Stimulated activated CD8-positive, alpha-beta memory T cell treated with anti-CD3 and anti-CD28 coated beads, Interleukin-2, amount 100 ng/mL, for 1 hour (primary cell): ENCODE results near the gene GMPS.
"Not testable (repeated sequence)": the region's sequence is repeated elsewhere in the genome, so short reads cannot be mapped to it uniquely, and the experiment has no call there.

ENCODE experiments used
- DNase-seq, 2 donors: peaks; one replicate each; pipeline ENCODE4 v3.0.0-alpha.2; 2020; ENCODE audit warnings: low read depth in 2 of 2

Gene GMPS

DNA sequence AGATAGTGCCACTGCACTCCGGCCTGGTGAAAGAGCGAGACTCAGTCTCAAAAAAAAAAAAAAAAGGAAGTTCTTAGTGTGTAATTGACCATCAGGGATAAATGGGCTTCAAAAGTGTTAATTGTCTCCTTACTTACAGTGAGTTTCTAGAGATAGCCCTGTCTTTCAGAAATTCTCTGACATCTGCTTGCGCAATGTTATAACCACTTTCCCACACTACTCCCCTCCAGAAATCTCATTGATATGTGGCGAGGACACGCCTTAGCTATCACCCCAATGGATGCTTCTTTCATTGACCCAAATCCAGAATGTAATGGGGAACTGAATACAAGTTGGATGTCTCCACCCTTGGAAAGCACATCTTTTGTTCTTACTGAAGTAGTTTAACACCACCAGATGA, 70.9 kb downstream of the GMPS start:
- DNase-seq: no peak

DNA sequence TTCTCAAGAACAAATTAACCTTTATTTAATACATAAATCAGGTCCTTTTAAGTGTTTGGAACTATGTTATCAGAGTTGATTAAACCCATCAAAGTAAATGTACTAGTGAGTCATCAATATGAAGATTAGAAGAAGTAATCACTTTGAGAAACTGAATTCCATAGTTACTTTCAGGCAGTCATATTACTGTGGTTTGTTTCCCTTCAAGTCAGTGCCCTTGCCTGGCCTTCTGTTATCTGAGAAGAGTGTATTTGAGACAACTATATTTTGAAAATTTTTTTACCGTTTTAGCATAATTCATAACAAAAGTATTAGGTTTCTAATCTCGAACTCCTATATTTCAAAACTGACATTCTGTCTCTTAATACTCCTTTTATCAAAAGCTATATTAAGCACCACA, 73.6 kb downstream of the GMPS start:
- no peak for DNase-seq

DNA sequence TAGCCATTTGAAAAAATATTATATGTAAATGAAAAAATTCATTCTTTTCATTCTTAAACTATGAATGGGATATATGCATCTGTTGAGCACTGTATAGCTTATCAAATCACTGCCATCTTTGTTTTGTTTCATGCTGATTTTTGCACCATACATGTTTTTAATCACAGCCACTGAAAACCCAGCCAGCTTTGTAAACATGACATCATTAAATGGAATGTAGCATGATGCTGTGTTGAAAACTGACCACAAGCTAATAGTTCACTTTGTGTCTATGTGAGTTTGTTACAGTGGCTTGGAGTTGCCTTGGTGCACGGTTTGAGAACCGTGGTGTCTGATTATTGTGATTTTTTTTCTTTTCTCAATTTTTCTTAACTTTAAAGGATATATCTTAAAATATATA, 75.7 kb downstream of the GMPS start:
- DNase-seq: no peak

DNA sequence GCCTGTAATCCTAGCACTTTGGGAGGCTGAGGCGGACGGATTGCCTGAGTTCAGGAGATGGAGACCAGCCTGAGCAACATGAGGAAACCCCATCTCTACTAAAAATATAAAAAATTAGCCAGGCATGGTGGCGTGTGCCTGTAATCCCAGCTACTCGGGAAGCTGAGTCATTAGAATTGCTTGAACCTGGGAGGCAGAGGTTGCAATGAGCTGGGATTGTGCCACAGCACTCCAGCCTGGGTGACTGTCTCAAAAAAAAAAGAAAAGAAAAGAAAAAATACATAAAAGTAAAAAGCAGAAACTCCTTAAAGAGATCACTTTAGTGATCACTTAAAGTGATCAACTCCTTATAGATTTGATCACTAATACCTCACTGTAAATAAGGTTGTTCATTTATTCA, 78.0 kb downstream of the GMPS start:
- DNase-seq: no peak

DNA sequence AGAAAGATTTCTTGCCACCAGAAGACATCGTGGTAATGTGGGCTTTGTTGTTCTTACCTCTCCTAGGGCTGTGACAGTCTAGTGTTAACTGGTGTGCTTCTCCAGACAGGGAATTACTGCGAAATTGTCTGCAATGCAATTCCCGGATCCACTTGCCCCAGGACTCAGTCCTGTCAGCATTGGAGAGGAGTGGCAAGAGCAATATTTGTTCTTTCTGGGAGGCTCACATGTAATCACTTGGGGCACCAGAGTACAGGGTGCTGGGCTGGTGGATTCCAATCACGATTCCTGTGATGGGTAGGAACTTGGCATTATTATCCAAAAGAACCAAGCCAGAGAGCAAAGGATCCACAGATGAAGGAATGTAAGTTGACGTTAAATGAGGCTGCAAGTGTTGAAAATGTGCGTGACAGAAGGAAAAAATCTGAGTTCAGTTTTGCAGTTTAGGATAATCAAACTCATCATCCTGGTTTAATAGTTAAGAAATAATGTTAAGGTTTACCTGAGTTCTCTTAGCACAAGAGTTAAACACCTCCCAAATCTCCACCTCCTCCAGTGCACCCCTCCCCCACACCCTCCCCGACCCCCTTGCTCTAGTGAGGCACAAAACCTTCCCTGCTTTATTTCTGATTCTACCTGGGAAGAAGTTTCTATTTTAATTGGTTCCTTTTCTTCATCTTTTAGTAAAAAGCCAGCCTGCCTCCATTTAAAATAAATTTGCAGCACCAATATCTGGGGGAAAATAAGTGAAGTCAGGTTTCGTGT, 79.2 kb downstream of the GMPS start:
- DNase-seq: no peak

DNA sequence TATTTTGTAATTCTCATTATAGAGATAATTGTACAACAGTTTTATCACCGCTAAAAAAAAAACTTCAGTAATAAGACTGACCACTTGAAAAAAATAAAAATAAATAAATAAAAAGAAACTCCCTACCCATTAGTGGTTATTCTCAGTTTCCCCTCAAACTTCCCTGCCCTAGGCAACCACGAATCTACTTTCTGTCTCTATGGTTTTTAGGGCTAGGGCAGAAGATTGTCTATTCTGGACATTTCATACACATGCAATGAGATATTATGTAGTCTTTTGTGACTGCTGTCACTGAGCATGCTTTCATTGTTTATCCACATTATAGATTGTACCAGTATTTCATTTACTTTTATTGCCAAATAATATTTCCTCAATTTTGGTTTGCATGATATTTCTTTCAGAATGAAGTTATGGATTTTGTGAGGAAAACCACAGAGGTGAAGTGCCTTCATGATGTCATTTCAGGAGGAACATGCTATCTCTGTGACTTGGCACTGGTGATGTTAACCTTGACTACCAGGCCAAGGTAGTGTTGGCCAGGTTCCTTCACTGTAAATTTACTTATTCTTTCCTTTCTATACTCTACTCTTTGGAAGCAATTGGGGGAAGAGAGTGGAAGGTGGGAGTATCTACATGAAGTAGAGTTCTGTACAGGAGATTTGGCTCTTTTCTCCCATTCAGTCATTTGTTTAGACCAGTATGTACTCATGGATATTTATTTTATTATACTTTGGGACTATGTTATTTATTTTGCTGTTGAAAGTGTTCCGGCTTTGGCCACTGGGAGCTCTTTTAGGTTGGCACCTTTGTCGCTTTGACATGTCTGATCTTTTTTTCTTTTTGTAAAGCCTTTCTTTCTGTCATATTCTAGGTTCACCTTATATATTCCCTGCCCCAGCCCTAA, 86.3 kb downstream of the GMPS start:
- DNase-seq: no peak

DNA sequence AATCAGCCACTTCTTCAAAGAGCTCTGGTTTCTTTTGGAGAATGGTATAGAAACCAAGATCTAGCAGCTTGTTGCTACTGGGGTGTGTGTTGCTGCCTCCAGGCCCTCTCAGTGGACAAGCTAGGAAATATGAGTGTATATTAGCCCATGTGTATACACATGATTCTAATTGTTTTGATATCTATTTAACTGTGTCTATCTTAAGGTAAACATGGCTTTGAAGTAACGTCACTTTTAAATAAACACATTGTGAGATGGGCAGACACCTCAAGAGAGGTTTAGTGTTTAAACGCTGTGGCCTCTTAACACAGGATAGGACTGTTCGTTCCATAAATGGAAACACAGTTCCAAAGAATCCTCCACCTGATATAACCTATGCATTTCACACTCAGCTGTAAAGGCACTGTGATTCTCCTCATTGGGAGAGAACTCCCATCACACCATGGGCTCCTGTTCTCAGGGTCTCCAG, 87.0 kb downstream of the GMPS start:
- DNase-seq: no peak

DNA sequence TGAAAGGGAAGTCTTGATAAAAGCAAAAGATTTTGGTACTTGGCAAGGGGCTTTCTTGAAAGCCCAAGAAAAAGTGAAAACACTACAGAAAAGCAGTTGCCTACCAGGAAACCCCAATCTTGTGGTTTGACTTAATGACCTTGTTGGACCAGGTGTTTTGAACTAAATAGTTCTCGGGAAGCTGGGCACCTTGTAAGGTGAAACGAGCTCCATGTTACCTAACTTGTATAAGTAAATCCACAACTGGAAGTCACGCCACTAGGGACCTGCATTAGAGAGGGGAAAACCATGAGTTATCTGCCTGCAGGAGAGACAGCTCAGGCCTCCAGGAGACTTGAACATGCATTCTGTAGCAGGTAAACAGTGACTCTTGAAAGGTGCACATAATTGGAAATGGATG, 88.2 kb downstream of the GMPS start:
- no peak for DNase-seq

DNA sequence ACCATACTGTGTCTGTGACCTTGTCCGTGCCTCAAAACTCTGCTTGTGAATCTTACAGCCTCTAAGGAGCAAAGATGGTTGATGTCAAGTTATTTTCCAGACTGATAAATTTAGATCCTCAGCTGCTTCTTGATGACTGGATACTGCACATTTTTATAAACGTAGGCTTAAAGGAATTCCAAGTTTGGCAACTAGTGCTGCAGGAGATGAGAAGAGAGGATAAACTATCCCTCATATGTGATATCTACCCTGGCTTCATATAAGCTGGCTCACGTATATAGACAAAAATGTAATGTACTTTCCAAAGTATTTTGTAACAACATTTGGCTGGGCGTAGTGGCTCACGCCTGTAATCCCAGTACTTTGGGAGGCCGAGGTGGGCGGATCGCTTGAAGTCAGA, 89.6 kb downstream of the GMPS start:
- DNase-seq: no peak

DNA sequence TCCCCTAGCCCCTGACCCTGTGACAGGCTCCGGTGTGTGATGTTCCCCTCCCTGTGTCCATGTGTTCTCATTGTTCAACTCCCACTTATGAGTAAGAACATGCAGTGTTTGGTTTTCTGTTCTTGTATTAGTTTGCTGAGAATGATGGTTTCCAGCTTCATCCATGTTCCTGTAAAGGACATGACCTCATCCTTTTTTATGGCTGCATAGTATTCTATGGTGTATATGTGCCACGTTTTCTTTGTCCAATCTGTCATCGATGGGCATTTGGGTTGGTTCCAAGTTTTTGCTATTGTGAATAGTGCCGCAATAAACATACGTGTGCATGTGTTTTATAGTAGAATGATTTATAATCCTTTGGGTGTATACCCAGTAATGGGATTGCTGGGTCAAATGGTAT, 90.6 kb downstream of the GMPS start:
- DNase-seq: not testable (repeated sequence)

DNA sequence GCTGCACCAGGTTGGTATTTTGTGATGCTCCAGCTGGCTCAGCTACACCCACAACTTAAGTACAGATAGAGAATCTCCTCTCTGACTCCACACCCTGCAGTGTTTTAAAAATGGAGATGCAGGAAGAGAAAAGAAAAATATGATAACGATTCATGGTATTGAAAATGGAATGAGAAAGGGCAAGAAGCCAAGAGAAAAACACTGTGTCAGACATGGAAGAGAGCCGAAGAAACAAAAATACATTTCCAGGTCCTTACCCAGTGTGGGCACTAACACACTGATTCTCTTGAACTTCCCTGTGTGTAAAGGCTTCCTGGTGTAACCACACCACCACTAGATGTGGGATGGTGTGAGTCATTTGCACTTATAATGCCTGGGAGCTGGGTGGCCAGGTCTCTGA, 93.1 kb downstream of the GMPS start:
- DNase-seq: no peak

DNA sequence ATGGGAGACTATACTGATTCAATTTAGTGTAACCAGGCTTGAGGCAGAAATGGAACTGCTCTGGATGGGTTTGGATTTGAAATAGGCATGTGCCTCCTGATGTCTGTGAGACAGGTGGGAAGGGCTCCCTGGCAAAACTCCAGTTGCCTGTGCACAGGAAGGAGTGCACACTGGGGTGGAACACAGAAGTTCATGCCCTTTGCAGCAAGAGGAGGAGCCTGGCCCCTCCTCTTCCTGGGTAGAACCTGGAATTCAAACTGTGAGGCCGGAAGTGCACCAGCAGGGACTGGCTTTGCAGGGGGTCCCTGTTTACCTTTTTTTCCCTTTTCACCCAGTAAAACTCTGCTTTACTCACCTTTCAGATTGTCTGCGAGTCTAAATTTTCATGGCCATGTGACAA, 99.9 kb downstream of the GMPS start:
- no peak for DNase-seq

DNA sequence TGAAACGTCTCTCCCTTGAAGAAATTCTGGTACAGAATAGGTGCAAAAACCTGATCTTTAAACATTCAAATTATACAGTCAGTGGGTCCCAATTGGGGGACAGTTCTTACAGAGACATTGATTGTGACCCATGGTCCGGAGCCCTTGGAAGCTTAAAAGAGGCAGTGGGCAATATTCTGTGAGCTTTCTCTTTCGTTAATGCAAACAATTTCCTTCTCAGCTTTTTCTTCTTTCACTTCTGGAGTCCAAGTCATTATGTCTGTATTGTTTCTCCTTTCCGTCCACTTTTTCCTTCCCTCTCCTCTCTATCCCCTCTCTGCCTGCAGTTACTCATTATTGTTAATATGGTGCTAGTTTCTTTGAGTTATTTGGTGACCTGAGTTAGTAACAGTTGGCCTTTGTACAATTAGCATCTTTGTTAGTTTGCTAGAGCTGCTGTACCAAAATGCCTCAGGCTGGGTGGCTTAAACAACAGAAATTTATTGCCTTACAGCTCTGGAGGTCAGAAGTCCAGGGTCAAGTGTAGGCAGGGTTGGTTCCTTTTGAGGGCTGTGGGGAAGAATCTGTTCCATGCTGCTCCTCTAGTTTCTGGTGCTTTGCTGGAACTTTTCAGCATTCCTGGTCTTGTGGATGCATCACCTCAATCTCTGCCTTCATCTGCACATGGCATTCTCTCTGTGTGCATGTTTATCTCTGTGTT, 102.6 kb downstream of the GMPS start:
- no peak for DNase-seq

DNA sequence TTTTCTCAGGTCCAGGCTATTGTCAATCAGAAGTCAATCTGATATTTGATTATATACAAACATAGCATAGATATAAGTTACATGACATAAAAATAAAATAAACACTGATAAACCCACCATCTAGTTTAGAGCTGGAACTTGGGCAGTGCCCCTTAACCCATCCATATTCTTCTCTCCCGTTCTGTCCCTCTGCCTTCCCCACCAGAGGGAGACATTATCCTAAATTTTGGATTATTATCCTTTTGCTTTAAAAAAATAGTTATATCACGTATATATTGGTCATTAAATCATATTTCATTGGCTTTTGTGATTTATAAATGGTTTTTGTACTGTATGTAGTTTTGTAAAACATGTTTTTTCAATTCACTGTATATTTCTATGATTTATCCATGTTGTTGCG, 107.9 kb downstream of the GMPS start:
- no peak for DNase-seq

DNA sequence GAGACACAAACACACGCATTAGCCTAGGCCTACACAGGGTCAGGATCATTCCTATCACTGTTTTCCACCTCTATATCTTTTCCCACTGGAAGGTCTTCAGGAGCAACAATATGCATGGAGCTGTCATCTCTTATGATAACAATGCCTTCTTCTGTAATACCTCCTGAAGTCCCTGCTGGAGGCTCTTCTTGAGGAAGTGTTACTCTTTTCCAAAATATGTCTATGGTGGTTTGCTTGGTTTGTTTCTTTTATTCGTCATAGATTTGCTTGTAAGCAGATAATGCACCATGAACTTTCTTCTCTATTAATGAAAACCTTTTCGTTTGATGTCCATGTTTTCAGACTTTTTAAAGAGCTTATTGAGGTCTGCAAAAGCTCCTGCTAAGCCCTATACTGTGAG, 109.3 kb downstream of the GMPS start:
- DNase-seq: no peak

DNA sequence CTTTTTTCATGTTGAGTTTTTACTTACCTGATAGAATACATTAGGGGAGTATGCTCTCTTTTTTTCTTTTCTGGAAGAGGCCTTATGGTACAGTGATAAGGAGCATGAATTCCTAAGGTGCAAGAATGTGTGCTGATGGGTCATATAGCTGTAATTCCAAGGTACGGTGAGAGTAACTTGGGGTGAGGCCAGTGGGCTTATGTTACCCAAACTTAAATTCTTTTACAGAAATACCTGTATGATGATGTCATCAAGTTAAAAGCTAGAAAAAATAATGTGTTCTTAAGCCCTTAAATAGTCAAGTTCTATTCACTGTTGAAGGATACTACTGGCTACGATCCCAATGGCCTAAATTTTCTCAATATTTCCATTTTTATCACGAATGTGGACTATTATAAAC, 111.2 kb downstream of the GMPS start:
- DNase-seq: no peak

DNA sequence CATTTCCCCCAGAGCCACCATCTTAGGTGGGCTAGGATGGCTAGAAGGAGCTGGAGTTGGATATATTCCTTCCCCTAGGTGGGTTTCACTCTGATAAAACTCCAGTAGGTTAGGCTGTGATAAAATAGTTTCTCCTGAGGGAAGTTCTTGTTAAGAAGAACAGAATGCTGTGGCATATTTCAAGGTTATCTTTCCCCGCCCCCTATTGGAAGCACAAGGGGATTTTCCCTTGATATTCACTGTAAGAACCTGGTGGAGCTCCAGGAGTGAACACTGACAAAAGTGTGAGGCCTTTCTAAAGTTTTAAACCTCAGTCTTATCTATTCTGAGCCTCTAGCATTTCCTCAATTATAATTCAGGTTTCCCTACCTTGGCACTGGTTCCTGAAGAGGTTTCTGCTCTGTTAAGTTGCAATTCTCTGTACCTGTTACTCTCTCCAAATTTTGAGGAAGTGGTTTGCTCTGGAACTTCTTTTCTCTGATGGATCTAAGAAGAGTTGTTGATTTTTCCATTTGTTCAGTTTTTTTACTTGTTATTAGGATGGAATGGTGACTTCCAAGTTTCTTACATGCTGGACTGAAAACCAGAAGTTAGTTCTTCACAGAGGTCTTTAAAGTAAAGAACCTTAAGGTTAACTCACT, 113.5 kb downstream of the GMPS start:
- no peak for DNase-seq

DNA sequence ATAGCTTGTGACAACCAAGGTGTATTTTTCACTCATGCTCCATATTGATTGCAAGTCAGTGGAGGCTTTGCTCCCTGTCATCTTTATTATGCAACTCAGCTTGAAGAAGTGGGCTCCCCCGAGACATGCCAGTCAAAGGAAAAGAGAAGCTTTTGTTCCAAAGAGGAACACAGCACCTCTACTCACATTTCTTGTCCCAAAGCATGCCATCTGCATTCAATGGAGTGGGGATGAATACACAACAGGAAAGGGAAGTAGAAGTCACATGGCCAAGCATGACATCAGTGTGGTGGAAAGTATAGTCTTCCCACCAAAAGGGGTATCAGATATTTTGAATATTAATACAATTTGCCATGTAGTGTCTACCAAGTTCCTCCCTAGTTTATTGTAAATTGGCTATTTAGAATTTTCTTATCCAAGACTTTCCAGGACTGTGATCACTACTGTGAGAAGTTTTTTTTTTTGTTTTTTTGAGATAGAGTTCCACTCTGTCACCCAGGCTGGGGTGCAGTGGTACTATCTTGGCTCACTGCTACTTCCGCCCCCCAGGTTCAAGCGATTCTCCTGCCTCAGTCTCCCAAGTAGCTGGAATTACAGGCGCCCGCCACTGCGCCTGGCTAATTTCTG, 114.5 kb downstream of the GMPS start:
- DNase-seq: no peak

DNA sequence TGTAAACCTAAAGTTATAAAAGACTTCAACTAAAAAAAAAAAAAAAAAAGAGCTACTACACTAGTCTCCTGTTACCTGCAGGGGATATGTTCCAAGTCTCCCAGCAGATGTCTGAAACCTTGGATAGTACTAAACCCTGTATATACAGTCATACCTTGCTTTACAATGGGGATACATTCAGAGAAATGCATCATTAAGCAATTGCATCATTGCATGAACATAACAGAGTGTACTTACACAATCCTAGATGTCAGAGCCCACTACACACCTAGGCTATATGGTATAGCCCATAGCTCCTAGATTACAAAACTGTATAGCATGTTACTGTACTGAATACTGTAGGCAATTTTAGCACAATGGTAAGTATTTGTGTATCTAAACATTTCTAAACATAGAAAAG, 119.1 kb downstream of the GMPS start:
- no peak for DNase-seq

DNA sequence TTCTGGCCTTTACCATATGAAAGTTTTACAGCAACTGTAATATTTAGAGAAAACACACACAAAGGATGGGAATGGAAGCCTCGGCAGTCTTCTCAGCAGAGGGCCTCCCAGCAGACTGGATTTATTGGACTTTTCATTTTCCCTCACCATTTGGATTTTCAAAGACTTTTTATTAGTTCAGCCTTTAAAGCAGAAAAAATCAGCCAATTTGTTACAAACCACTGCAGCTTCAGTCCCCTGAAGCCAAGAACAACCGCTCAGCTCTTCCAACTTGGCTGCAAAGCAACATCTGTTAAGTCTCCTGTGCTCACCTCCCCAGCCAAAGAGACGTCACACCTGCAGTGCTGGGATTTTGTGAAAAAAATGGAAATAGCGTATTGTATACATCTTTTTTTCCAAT, 120.8 kb downstream of the GMPS start:
- no peak for DNase-seq

DNA sequence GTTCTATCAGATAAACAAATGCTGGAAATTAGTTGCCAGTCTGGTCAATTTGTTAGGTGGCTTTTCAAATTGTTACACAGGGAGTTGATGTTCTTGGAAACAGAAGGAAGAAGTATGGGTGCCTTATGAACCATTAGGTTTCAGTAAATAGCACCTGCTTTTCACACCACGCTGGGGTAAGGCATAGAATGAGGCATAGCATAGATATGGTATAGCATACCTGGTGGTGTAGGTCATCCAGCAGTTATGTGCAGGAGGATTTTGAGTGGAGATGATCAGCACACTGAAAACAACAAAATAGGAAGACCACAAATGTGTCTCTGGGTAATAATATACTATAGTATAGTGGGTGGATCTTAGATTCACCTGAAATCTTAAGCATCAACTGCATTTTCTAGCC, 121.4 kb downstream of the GMPS start:
- DNase-seq: no peak
